ENCODE measurements around the gene BRI3BP.

DNA sequence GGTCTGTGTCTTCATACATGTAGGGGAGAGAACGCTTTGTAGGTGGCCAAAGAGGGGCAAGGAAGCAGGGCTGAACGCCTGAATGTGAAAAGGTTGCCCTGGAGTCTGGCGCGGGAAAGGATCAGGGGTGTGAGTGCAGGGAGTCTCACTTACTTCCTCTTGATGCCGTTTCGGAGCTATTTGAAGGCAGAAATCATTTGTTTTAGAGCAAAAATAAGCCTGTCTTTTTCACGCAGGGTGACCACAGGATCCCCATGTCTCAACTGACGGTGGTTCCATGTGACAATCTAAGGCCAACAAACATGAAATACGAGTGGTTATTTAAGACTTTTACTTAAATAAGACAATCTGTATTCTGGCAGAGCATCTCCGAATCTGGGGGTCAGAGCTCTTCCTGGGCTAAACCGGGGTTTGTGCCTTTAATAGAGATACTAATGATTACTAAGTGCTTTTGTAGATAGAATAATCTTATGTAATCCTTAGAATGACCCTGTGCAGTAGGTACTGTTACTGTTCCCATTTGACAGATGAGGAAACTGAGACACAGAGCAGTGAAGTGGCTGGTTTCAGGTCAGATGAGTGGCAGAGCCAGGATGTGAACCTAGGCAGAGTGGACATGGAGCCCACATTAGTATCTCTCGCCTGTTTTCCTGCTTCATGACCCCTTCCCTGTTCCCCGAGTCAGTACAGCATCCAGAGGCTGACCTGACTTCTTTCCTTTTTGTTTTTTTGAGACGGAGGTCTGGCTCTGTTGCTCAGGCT, 1.9 kb downstream of the BRI3BP start:
- no peak for TF ChIP-seq POLR2A (IDR thresholded peaks at IDR 0.05)
- TF ChIP-seq, protein P1, sequence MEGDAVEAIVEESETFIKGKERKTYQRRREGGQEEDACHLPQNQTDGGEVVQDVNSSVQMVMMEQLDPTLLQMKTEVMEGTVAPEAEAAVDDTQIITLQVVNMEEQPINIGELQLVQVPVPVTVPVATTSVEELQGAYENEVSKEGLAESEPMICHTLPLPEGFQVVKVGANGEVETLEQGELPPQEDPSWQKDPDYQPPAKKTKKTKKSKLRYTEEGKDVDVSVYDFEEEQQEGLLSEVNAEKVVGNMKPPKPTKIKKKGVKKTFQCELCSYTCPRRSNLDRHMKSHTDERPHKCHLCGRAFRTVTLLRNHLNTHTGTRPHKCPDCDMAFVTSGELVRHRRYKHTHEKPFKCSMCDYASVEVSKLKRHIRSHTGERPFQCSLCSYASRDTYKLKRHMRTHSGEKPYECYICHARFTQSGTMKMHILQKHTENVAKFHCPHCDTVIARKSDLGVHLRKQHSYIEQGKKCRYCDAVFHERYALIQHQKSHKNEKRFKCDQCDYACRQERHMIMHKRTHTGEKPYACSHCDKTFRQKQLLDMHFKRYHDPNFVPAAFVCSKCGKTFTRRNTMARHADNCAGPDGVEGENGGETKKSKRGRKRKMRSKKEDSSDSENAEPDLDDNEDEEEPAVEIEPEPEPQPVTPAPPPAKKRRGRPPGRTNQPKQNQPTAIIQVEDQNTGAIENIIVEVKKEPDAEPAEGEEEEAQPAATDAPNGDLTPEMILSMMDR (IDR thresholded peaks at IDR 0.05): no peak
